Keratinocyte (primary cell): ENCODE measurements around the gene ASB6. TPM values are rescaled to one million over a fixed set of nuclear protein-coding genes. Genes with fewer than 3 reads are reported as not detected.

Experiments
- DNase-seq: peaks from one replicate; pipeline ENCODE4 v3.0.0-alpha.2; 2011; ENCODE audit warnings: low read depth, missing footprints, low spot score
- FAIRE-seq: peaks from 2 replicates; lab custom pipeline; 2011; peaks lifted over from hg19 to GRCh38; lab: Jason Lieb, UNC
- H2AFZ ChIP-seq: 2 replicates; pipeline ENCODE4 v1.6.0; 2012; ENCODE audit warnings: low read length, control low read depth, inconsistent platforms; ENCODE audit not compliant: control insufficient read depth
- H3K27ac ChIP-seq: 2 replicates; pipeline ENCODE4 v1.5.1; 2011; ENCODE audit warnings: low read length; ENCODE audit not compliant: control insufficient read depth, insufficient read depth
- H3K27me3 ChIP-seq: 3 replicates; pipeline ENCODE4 v1.6.0; 2011; ENCODE audit warnings: low read length; ENCODE audit not compliant: control insufficient read depth, insufficient read depth; ENCODE audit errors: extremely low read depth
- H3K36me3 ChIP-seq, 2 experiments: 2 replicates in 1 of 2; 3 replicates in 1 of 2; pipeline ENCODE4 v1.5.1; 2011; ENCODE audit warnings: low read length in 2 of 2, mild to moderate bottlenecking in 1 of 2; ENCODE audit not compliant: control insufficient read depth in 2 of 2, insufficient read depth in 2 of 2; ENCODE audit errors: extremely low read depth in 1 of 2
- H3K4me1 ChIP-seq: 3 replicates; pipeline ENCODE4 v1.5.1; 2011; ENCODE audit warnings: low read length; ENCODE audit not compliant: control insufficient read depth, insufficient read depth; ENCODE audit errors: extremely low read depth
- H3K4me2 ChIP-seq: 3 replicates; pipeline ENCODE4 v1.6.0; 2011; ENCODE audit warnings: low read depth, low read length; ENCODE audit not compliant: control insufficient read depth, insufficient read depth; ENCODE audit errors: extremely low read depth
- H3K4me3 ChIP-seq, 3 experiments: fragments of 200-600 bp in 1 of 3; sonication (generic) in 1 of 3; 2 replicates in 2 of 3; 3 replicates in 1 of 3; pipeline ENCODE4 v1.5.1; 2011 to 2016; ENCODE audit warnings: low read length in 3 of 3, mild to moderate bottlenecking in 3 of 3, control low read depth in 2 of 3, inconsistent platforms in 1 of 3, low read depth in 1 of 3, mixed read lengths in 1 of 3, mixed run types in 1 of 3, moderate library complexity in 1 of 3; ENCODE audit not compliant: control insufficient read depth in 2 of 3, insufficient read depth in 2 of 3; ENCODE audit errors: extremely low read depth in 1 of 3
- H3K79me2 ChIP-seq: 2 replicates; pipeline ENCODE4 v1.6.0; 2012; ENCODE audit warnings: low read length; ENCODE audit not compliant: control insufficient read depth, insufficient read depth
- H3K9ac ChIP-seq: 3 replicates; pipeline ENCODE4 v1.6.0; 2011; ENCODE audit warnings: low read length; ENCODE audit not compliant: control insufficient read depth, insufficient read depth; ENCODE audit errors: extremely low read depth
- H3K9me1 ChIP-seq: 3 replicates; pipeline ENCODE4 v1.6.0; 2011; ENCODE audit warnings: low read length; ENCODE audit not compliant: control insufficient read depth, insufficient read depth; ENCODE audit errors: extremely low read depth
- H3K9me3 ChIP-seq: 2 replicates; pipeline ENCODE4 v1.5.1; 2012; ENCODE audit warnings: low read depth, low read length; ENCODE audit not compliant: control insufficient read depth
- H4K20me1 ChIP-seq: 3 replicates; pipeline ENCODE4 v1.6.0; 2011; ENCODE audit warnings: low read length; ENCODE audit not compliant: control insufficient read depth, insufficient read depth; ENCODE audit errors: extremely low read depth
- CTCF ChIP-seq, 3 experiments: IDR thresholded peaks in 1 of 3; conservative IDR thresholded peaks in 1 of 3; optimal IDR thresholded peaks in 1 of 3; 2 replicates in 2 of 3; 3 replicates in 1 of 3; pipeline versions ENCODE3 to v1.5.1; 2011; ENCODE audit warnings: low read length in 3 of 3, mild to moderate bottlenecking in 3 of 3, moderate library complexity in 2 of 3, control low read depth in 1 of 3, inconsistent platforms in 1 of 3; ENCODE audit not compliant: insufficient read depth in 2 of 3; ENCODE audit errors: extremely low read depth in 1 of 3
- EZH2 ChIP-seq: IDR thresholded peaks from one replicate; pipeline ENCODE4 v1.6.1; 2012; ENCODE audit warnings: inconsistent platforms, mild to moderate bottlenecking, low read length, moderate library complexity
- dilution Hi-C: fragments of 300-500 bp; cut with MboI; formaldehyde crosslinking; loops from one replicate; pipeline ENCODE4 v1.7.0; 2020; ENCODE audit warnings: low sequenced_read_pairs; ENCODE audit not compliant: extremely low pct_ligation_motif_present
- polyA plus RNA-seq, 5 experiments: library from polyadenylated mRNA; depleted of rRNA in 3 of 5; stranded (reverse) in 3 of 5; stranded (forward) in 1 of 5; unstranded in 1 of 5; fragments of >200 nt; gene quantifications; 1 replicate in 1 of 5; 2 replicates in 3 of 5; 3 replicates in 1 of 5; pipeline versions ENCODE4 v1.2.1 to v1.2.3, GENCODE V29; 2011 to 2012; ENCODE audit warnings: missing spikeins in 2 of 5, low read depth in 1 of 5, low replicate concordance in 1 of 5

ASB6 gene
- polyA plus RNA-seq, 1 donor (not counting 4 experiments of a cell fraction or from before 2014, with no cell fraction given): 16.3 TPM

GRCh38 chr9:129587487-129588262 lies 54.3 kb downstream of the ASB6 start:
- H3K4me3 ChIP-seq: no peak overlapping the region
- H3K4me1 ChIP-seq: no peaks in the 10 kb centered on the region
- no peak overlapping the region for H2AFZ ChIP-seq
- TF ChIP-seq EZH2 (no peak), CTCF (optimal IDR thresholded peaks at IDR 0.05 in 1 of 3, IDR thresholded peaks at IDR 0.05 in 1 of 3, conservative IDR thresholded peaks at IDR 0.05 in 1 of 3; ENCODE audit: extremely low read depth in 1 of 3, insufficient read depth in 2 of 3, low read length in 3 of 3) (no peak)
- no peak for DNase-seq
- H4K20me1 ChIP-seq: no peaks in the 10 kb centered on the region
- H3K79me2 ChIP-seq: no peaks in the 10 kb centered on the region
- H3K9me1 ChIP-seq: no peaks in the 10 kb centered on the region
- no peak overlapping the region for H3K4me2 ChIP-seq
- dilution Hi-C loops: no loop called here
- H3K36me3 ChIP-seq: no peaks in the 10 kb centered on the region
- no peak for FAIRE-seq
- no peaks in the 10 kb centered on the region for H3K27me3 ChIP-seq
- no peak overlapping the region for H3K27ac ChIP-seq
- no peaks in the 10 kb centered on the region for H3K9me3 ChIP-seq
- H3K9ac ChIP-seq: no peak overlapping the region

- H3K9me3 ChIP-seq: no peaks in the 10 kb centered on the region
- H3K4me2 ChIP-seq: no peak overlapping the region
- FAIRE-seq: no peak
- DNase-seq: no peak
- H4K20me1 ChIP-seq: no peaks in the 10 kb centered on the region
- no peaks in the 10 kb centered on the region for H3K27me3 ChIP-seq
- no peak overlapping the region for H2AFZ ChIP-seq
- H3K79me2 ChIP-seq: no peaks in the 10 kb centered on the region
- dilution Hi-C loops: no loop called here
- no peak for TF ChIP-seq CTCF (optimal IDR thresholded peaks at IDR 0.05 in 1 of 3, IDR thresholded peaks at IDR 0.05 in 1 of 3, conservative IDR thresholded peaks at IDR 0.05 in 1 of 3; ENCODE audit: extremely low read depth in 1 of 3, insufficient read depth in 2 of 3, low read length in 3 of 3)
- H3K4me3 ChIP-seq: no peak overlapping the region
- no peaks in the 10 kb centered on the region for H3K9me1 ChIP-seq
- H3K9ac ChIP-seq: no peak overlapping the region
- no peaks in the 10 kb centered on the region for H3K4me1 ChIP-seq
- no peaks in the 10 kb centered on the region for H3K36me3 ChIP-seq
- H3K27ac ChIP-seq: no peak overlapping the region
Observed at GRCh38 chr9:129586685-129587084, 55.3 kb downstream of the ASB6 start.
